Measurements from ENCODE around the gene SCARF1.

The SCARF1 gene

GRCh38 chr17:1647802-1648171 is 2.3 kb upstream of the SCARF1 start:
- DNase-seq = no peak

GRCh38 chr17:1646199-1646875 is 805 bp upstream of the SCARF1 start:
- DNase-seq = no peak

GRCh38 chr17:1644493-1645206 is 882 bp downstream of the SCARF1 start:
- DNase-seq = peak; percentile 86 to 94 (median 90)

DNA sequence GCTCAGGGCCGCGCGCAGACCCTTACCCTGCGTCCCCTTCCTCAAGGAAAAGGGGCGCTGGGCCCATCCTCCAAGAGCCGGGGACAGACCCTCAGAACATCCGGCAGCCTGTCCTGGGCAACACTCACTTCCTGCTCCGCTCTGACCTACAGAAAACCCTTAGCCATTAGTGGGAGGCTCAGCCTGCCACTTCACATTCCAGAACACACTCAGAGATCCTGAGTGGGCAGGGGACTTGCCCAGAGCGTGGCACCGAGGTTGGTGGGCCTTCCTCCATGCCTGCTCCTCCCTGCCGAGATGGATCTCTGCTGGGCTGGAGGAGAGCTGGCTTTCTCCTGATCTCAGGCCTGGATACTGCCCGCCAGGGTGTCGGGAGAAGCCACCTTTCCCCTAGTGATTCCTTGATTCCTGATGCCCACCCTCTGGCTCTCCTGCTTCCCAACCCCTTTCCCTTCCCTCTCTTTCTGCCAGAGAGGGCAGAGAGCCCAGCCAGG is 1.5 kb downstream of the SCARF1 start:
- peak; percentile 82 to 85 (median 84) for DNase-seq

- DNase-seq = peak in 1 of 3 donors; percentile 66
Measured at GRCh38 chr17:1643293-1643998, 2.1 kb downstream of the SCARF1 start.

GRCh38 chr17:1641065-1641403 is 4.5 kb downstream of the SCARF1 start:
- DNase-seq = no peak

- no peak for DNase-seq
Measured at GRCh38 chr17:1640329-1641064, 5.0 kb downstream of the SCARF1 start.

DNA sequence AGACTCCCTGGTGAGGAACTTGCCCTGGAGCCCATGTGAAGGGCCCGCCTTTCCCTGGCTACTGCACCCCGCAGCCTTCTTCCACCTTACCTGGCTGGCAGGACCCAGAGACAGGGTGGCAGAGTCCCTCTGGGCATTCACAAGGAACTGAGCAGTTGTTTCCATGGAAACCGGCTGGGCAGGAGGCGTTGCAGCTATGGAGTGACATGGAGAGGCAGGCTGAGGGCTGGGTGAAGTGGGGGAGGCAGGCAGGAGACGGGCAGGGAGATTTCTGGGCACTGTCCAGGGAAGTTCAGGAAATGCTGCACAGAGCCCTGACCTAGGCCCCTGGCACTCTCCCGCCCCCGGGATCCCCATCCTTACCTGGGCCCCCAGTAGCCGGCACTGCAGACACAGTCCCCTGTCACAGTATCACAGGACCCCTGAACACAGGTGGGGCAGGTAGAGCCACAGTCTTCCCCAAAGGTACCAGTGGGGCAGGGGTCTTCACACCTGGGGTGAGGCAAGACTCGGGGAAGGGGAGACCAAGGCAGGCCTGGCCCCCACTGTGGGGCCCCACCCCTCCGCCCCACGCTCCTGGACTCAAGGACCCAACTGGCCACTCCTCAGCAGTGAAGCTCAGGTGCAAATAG is 5.9 kb downstream of the SCARF1 start:
- DNase-seq = no peak

- no peak for DNase-seq
Measured at GRCh38 chr17:1638624-1639300, 6.8 kb downstream of the SCARF1 start.

- peak in 1 of 3 donors; percentile 29 for DNase-seq
Measured at GRCh38 chr17:1638171-1638590, 7.4 kb downstream of the SCARF1 start.

GRCh38 chr17:1636732-1637285 is 8.7 kb downstream of the SCARF1 start:
- no peak for DNase-seq

DNA sequence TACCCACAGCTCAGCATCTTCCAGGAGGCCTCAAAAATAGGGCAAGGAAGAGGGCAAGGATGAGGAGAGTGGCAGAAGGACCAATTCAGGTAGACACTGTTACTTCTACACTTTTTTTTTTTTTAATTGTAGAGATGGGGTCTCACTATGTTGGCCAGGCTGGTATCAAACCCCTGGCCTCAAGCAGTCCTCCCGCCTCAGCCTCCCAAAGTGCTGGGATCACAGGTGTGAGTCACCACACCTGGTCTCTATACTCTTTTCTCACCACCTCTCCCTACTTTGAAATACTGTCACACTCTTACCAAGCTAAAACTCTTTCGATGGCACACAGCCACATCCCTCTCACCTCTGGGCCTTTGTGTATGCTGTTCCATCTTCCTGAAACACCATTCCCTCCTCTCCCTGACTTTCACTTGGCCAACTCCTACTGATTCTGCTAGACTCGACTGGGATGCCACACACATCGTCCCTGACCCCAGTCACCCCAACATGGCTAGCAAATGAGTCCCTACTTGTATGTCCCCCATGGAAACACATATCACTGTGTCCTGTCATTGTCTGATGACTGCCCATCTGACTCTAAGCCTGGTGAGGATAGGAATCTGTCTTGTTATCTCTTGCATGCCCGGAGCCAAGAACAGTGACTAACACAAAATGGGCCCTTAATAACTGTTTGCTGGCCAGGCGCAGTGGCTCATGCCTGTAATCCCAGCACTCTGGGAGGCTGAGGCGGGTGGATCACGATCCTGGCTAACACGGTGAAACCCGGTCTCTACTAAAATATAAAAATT is 9.7 kb downstream of the SCARF1 start:
- DNase-seq = no peak

- DNase-seq = no peak
Measured at GRCh38 chr17:1634841-1635650, 10.5 kb downstream of the SCARF1 start.

- DNase-seq = peak in 2 of 3 donors; percentile 48 to 51
Measured at GRCh38 chr17:1630662-1631061, 14.9 kb downstream of the SCARF1 start.

- DNase-seq = peak; percentile 65 to 84 (median 70)
Measured at GRCh38 chr17:1629504-1630310, 15.8 kb downstream of the SCARF1 start.

GRCh38 chr17:1628856-1629503 is 16.6 kb downstream of the SCARF1 start:
- peak; percentile 90 to 96 (median 95) for DNase-seq

DNA sequence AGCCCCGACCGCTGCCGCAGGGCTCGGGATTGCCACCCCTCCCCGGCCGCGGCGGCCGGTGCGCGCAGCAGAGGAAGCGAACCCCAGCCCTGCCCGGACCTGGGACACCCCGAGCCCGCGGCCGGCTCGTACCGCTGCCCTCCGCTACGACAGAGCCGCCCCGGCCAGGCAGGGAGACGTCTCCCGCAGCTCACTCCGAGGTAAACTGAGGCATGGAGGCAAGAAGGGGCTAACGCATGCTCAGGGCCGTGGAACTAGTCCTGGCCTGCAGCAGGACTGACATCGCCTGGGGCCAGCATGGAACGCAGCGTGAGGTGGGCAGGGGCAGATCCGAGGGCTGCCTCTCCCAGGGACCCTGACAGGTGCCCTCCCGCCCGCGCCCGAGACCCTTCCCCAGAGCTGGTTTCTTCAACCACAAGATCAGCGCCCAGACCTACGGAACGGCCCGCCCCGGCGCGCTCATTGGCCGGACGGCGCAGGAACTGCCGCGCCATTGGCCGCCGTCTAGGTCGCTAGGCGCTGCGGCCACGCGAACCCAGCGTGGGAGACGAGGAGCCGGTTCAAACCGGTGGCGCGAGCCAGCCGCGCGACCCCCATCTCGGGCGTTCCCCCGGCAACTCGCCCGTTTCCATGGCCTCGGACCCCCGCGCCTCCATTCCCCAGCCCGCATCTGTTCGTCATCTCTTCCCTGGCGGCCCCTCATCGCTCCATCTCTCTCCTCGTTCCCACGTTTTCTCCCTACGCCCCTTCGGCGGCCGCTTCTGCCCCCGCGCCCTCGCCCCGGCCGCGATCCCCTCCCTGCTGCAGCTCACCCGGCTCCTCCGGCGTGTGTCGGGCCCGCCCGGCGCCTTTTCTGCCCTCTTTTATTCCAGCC is 17.3 kb downstream of the SCARF1 start, which contains the start of gene SLC43A2:
Gene SLC43A2 (minus strand): TSS at position 853 of the 874 bp plus-strand sequence. CDS start 960 bp downstream, outside the sequence.
- DNase-seq = peak; percentile 89 to 95 (median 93)
